ENCODE results near the gene PRR20C.

The PRR20C gene

DNA sequence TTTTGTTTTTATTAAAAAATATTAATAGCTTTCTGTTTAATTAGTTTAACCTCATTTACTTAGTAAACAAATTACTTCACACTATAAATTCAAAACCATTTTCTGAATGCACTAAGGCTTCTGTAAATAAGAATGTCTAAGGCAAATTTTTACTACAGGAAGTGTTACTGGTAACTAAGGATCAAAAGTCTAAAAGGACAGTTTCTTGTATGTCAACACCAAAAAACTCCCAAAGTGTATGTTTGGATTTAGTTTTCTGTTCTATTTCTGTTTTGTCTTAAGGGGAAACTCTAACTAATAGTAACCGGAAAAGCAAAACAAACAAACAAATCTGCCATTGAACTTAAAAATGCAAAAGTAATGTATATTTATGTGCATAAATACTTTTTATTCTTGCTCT, 37.8 kb downstream of the PRR20C start:
- Histone ChIP-seq H3K79me2 (ENCODE audit: low read length) (no peaks in the 10 kb centered on the region), H4K20me1 (ENCODE audit: insufficient read depth, low read length) (no peaks in the 10 kb centered on the region), H2AFZ (ENCODE audit: low read depth, low read length) (no peak overlapping the region), H3K4me3 (ENCODE audit: low read length) (no peak overlapping the region), H3K4me2 (ENCODE audit: low read length) (no peak overlapping the region), H3K4me1 (ENCODE audit: low read length) (no peaks in the 10 kb centered on the region), H3K9ac (ENCODE audit: low read length) (no peak overlapping the region), H3K9me3 (ENCODE audit: insufficient read depth, low read length) (no peaks in the 10 kb centered on the region), H3K27ac (ENCODE audit: low read length) (no peak overlapping the region), H3K27me3 (ENCODE audit: low read depth, low read length) (no peaks in the 10 kb centered on the region), H3K36me3 (replicated peaks; ENCODE audit: low read depth, low read length) (no peaks in the 10 kb centered on the region)
- no peak for TF ChIP-seq EZH2phosphoT487 (IDR thresholded peaks at IDR 0.05; ENCODE audit: low read depth)
- TF ChIP-seq, protein P1, sequence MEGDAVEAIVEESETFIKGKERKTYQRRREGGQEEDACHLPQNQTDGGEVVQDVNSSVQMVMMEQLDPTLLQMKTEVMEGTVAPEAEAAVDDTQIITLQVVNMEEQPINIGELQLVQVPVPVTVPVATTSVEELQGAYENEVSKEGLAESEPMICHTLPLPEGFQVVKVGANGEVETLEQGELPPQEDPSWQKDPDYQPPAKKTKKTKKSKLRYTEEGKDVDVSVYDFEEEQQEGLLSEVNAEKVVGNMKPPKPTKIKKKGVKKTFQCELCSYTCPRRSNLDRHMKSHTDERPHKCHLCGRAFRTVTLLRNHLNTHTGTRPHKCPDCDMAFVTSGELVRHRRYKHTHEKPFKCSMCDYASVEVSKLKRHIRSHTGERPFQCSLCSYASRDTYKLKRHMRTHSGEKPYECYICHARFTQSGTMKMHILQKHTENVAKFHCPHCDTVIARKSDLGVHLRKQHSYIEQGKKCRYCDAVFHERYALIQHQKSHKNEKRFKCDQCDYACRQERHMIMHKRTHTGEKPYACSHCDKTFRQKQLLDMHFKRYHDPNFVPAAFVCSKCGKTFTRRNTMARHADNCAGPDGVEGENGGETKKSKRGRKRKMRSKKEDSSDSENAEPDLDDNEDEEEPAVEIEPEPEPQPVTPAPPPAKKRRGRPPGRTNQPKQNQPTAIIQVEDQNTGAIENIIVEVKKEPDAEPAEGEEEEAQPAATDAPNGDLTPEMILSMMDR (IDR thresholded peaks at IDR 0.05; ENCODE audit: low read depth, low read length) = no peak

All from OCI-LY3 (cell line).